Suppressor macrophage treated with lipopolysaccharide for 4 hours (primary cell): ENCODE data around the gene SHOX.
"Not testable (repeated sequence)": the region's sequence is repeated elsewhere in the genome, so short reads cannot be mapped to it uniquely, and the experiment has no call there.

ENCODE experiments used
- DNase-seq: peaks from one replicate; pipeline ENCODE4 v3.0.0-alpha.2; 2020

The SHOX gene

DNA sequence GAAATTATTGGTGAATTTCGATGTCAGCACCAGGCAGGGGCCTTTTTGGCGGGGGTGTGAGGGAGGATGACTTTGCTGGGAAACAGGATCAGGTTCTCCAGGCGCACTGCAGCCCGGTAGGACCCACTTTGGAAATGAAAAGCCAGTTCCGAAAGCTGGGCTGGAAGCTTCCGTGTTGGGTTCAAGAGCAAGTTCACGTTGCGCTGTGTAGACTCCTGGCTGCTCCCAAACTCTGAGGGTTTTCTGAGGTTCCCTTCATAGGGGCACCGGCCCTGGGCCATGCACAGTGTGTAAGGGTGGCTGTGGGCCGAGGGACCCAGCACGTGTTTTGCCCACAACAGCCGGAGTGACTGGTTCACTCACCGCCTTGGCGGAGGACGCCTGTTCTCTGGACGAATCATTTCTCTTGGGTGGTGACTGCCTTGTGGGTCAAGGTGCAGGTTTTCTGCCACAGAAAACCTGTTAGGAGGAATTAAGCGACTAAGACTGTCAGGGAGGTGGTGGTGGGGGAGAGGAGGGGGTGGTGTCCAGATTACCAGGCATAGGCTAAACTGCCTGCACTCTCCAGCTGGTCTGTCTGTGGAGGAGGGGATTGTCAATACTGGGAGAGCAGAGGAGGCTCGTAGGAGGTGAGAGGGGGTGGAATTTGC, 8.0 kb downstream of the SHOX start:
- DNase-seq, result no peak

DNA sequence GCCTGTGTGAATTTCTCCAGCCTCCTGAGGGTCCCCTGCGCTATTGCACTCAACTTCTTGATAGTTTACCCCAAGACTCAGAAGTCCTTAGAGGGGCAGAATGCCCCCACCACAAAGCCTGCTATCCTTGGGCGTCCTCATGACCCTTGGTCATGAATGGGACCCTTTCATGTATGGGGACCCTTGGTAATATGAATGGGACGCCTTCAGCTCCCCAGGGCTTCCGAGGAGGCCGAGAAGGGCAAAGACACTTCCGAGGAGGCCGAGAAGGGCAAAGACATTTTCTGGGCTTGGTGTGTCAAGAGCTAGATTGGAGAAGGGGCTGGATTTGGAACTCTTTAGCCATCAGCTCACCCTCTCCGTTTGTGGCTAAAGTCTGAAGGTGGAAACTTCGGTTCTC, 8.6 kb downstream of the SHOX start:
- DNase-seq, result no peak

DNA sequence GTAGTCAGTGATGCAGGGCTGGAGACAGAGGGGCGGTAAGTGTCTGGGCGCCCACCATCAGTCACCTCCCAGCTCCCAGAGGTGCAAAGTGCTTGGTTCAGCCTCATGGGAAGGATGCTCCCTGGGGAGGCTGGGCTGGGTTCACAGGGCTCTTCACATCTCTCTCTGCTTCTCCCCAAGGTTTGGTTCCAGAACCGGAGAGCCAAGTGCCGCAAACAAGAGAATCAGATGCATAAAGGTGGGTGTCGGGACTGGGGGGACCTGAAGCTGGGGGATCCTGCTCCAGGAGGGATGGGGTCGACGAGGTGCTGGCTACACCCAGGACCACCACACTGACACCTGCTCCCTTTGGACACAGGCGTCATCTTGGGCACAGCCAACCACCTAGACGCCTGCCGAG, 10.1 kb downstream of the SHOX start:
- no peak for DNase-seq

DNA sequence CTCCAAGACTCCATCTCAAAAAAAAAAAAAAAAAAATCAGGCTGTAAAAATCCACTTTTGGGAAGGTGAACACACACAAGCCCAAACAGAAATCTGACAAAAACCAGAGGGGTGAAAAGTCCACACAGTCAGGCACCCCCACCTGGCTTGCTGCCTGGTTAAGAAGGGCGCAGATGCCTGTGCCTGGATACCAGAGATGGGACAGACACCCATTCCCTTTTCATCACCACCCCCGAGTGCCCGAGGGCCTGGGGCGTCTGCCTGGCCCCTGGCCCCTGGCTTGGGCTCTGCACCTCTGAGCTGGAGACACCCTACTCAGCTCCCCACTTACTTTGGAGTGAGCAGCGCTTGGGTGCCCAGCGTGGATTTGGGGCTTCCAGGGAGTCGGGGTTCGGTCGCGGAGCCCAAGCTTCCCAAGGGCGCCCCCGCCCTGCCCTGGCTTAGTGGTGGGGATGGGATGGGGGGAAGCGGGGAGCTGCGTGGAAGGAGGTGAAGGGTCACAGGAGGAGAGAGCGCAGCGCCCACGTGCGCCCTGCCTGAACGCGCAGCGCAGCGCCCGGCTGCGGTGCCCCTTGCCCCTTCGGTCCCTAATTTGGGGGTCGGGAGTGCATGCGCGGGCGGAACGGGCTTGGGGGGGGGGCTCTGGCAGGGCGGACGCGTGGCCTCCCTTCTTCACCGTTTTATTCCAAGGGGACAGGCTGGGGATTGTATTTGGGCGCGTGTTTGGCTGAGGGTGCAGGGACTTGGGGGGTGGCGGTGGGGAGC, 11.3 kb downstream of the SHOX start:
- no peak for DNase-seq

DNA sequence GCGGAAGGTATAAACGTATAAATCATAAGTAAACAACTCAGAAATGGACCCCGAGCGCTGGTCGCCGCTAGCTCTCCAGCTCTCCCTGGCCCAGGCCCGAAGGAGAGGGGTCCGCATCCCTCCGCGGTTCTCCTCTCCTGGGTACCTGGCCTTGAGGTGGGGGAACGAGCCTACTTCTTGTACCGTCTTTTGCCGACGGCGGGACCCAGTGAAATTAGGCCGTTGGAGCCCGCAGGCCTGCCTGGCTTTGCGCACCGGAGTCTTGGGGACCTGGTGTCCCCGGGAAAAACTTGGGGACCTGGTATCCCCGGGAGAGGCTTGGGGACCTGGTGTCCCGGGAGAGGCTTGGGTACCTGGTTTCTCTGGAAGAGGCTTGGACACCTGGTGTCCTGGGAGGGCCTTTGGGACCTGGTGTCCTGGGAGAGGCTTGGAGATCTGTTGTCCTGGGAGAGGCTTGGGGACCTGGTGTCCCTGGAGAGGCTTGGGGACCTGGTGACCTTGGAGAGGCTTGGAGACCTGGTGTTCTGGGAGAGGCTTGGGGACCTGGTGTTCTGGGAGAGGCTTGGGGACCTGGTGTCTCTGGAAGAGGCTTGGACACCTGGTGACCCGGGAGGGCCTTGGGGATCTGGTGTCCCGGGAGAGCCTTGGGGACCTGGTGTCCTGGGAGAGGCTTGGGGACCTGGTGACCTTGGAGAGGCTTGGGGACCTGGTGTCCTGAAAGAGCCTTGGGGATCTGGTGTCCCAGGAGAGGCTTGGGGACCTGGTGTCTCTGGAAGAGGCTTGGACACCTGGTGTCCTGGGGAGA, 12.0 kb downstream of the SHOX start:
- DNase-seq, result no peak

DNA sequence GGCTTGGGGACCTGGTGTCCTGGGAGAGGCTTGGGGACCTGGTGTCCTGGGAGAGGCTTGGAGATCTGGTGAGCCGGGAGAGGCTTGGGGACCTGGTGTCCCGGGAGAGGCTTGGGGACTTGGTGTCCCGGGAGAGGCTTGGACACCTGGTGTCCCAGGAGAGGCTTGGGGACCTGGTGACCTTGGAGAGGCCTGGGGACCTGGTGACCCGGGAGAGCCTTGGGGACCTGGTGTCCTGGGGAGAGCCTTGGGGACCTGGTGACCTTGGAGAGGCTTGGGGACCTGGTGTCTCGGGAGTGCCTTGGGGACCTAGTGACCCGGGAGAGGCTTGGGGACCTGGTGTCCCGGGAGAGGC, 12.6 kb downstream of the SHOX start:
- DNase-seq, result no peak

DNA sequence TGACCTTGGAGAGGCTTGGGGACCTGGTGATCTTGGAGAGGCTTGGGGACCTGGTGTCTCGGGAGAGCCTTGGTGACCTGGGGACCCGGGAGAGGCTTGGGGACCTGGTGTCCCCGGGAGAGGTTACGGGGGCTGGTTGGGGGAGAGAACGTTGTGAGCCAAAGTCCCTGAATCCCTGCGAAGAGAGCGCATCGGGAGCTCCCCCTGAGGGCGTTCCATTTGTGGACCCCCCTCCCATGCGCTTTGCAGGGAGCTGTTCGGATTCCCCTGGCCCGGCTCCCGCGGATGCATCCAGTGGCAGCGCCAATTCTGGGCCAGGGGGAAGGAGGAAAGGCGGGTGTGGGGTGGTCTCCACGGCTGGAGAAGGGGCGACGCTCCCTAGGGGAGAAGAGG, 13.3 kb downstream of the SHOX start:
- DNase-seq, result no peak

DNA sequence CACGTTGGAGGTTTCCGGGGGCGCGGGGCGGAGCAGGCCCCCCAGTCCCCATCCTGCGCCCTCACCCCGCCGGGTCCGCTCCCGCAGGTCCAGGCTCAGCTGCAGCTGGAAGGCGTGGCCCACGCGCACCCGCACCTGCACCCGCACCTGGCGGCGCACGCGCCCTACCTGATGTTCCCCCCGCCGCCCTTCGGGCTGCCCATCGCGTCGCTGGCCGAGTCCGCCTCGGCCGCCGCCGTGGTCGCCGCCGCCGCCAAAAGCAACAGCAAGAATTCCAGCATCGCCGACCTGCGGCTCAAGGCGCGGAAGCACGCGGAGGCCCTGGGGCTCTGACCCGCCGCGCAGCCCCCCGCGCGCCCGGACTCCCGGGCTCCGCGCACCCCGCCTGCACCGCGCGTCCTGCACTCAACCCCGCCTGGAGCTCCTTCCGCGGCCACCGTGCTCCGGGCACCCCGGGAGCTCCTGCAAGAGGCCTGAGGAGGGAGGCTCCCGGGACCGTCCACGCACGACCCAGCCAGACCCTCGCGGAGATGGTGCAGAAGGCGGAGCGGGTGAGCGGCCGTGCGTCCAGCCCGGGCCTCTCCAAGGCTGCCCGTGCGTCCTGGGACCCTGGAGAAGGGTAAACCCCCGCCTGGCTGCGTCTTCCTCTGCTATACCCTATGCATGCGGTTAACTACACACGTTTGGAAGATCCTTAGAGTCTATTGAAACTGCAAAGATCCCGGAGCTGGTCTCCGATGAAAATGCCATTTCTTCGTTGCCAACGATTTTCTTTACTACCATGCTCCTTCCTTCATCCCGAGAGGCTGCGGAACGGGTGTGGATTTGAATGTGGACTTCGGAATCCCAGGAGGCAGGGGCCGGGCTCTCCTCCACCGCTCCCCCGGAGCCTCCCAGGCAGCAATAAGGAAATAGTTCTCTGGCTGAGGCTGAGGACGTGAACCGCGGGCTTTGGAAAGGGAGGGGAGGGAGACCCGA, 14.0 kb downstream of the SHOX start:
- DNase-seq, result no peak

DNA sequence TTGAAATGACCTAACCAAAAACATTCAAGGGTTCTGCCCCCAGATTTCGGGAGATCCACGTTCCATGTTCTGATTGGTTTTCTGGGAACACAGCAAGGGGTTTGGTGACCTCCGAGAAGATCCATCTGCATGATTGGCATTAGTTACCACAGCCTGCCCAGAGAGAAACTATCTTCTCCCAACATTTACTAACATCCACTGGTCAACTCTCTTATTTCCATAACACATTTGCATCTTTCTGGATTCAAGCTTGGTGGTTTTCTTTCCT, 15.6 kb downstream of the SHOX start:
- no peak for DNase-seq

DNA sequence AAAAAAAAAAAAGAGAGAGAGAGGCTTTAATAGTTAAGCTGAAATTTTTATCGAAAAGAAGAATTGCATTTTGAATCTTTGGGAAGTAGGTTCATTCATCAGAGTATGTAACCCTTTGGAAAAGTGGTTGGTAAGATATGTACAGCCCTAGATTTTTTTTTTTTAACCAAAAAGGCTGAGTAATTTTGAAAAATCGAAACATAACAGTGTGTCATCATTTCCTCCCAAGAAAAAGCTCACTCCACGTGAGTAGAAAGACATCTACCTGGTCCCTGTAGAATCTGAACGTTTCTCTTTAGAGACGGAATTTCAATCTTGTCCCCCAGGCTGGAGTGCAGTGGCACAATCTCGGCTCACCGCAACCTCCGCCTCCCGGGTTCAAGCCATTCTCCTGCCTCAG, 16.2 kb downstream of the SHOX start:
- DNase-seq, result no peak

DNA sequence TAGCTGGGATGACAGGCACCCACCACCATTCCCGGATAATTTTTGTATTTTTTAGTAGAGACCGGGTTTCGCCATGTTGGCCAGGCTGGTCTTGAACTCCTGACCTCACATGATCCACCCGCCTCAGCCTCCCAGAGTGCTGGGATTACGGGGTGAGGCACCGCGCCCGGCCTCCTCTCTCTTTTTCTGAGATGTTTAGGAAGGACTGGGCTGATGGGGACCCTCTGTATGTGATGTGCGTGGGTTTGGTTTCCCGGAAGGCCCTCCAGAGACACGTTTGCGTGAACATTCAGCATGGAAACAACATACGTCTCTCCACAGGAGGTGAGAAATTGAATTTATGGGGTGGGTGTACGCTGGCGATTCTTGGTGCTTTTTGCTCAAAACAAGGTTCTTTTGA, 18.6 kb downstream of the SHOX start:
- no peak for DNase-seq

DNA sequence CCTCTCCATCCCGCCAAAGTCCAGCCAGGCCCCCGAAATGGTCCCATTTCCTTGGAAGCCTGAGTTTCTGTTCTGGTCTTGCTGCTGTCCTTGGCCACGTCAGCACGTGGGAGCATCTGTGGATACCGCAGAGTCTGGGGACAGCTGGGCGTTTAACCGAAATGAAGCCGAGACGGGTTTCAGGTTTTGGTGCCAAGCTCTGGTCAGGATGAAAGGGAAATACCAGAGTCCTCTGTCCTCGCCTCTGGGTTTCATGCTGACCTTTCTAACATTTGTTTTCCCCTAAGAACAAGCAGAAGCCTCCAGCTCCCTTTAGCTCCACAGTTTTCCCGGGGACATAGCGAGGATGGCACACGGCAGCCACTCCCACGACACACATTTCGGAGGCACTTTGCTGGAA, 19.7 kb downstream of the SHOX start:
- no peak for DNase-seq

DNA sequence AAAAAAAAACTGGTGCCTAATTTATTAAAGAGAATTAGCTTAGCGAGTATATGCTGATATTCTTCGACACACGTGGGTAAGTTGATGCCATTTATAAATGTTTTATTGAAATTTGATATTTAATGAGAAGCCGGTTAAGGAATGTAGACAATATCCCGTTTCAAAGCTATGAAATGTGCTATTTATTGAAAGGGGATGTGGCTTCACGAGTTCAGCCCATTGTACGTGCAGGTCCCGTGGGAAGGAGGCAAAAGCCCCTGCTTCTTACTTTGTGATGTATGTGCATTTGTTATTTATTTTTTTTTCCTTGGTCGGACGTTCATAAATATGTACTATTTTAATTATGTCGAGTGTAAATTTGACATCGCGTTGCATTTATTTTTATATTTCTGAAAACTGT, 20.2 kb downstream of the SHOX start:
- no peak for DNase-seq

DNA sequence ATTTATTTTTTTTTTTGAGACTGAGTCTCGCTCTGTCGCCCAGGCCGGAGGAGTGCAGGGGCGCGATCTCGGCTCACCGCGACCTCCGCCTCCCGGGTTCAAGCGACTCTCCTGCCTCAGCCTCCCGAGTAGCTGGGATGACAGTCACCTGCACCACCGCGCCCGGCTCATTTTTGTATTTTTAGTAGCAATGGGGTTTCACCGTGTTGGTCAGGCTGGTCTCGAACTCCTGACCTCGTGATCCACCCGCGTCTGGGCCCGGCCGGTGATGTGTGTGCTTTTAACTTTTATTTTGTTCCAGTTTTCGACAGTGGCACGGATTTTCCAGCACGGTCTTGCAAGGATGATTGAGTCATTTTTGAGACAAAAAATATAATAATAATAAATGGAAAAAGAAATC, 21.3 kb downstream of the SHOX start:
- not testable (repeated sequence) for DNase-seq

DNA sequence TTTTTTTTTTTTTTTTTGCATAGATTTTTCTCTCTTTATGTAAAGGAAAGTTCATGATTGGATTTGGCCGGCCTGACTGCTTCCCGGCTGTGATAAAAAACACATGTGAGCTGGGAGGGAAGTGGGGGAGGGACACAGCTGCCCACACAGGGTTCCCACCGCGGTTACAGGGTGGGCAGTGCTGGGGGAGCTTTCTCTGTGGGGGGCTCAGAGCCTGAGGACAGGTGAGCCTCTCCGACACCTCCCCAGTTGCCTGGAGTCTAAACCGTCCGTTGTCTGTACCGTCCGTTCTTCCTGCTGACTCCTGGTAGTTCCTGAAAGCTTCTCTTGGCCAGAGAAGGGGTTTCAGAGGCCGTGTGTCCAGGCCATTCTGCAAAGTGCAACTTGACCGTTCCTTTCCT, 21.8 kb downstream of the SHOX start:
- no peak for DNase-seq

DNA sequence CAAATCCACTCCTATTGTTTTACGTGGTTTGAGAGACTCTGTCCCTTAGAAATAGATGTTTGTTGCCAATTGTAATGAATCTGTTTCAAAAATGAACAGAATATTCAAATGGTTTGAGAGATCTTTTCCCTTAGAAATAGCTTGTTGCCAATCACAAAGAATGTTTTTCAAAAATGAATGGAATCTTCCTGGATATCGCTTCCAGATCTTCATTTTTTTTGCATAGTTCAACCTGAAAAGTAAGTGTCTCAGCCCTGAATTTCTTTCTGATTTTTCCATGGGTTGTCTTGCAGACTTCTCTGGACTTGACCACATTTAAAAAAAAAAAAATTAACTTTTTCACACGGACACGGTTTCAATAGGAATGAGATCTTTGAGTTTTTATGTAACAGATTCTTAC, 22.7 kb downstream of the SHOX start:
- DNase-seq, result no peak

DNA sequence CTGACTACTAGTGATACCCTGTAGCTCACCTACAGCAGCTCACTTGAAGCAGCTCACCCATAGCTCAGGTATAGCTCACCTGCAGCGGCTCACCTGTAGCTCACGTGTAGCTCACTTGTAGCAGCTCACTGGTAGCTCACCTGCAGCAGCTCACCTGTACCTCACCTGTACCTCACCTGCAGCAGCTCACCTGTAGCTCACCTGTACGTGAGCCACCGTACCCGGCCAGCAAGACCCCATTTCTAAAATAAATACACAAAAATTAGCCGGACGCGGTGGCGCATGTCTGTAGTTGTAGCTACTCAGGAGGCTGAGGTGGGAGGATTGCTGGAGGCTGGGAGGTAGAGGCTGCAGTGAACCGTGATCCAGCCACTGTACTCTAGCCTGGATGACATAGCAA, 30.6 kb downstream of the SHOX start:
- no peak for DNase-seq

DNA sequence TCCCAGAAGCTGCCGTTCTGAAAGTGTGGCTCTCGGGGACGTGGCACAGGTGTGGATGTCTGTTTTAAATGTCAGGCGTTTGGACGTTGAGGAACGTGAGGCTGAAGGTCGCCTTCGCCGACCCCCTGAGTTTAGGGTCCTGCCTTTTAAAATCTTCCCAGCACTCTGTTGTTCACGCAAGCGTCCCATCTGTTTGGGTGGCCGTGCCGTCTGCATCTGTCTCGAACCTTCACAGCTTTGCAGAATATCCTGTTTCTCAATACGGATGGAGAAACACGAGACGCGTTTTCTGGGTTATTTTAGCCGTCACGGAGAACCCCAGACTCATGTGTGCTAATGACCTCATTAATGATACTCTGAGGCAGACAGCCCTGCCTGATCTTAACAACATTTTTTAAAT, 31.5 kb downstream of the SHOX start:
- no peak for DNase-seq

DNA sequence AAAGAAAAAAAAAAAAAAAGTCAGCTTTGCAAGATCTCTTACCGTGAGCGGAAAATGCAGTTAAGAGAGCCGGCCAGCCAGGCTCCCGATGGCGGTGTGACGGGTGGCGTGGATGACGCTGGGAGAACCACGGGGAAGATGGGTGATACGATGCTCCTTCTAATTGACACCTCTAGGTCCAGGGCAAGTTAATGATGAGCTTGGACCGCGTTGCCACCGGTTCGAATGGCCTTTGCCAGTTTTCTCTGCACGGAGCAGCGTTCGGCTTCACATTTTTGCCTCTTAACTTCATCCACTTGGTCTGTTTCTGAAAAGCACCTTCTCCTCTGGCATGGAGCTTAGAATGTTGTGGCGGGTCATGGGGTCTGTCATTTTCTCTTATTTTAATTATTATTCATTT, 33.2 kb downstream of the SHOX start:
- no peak for DNase-seq

DNA sequence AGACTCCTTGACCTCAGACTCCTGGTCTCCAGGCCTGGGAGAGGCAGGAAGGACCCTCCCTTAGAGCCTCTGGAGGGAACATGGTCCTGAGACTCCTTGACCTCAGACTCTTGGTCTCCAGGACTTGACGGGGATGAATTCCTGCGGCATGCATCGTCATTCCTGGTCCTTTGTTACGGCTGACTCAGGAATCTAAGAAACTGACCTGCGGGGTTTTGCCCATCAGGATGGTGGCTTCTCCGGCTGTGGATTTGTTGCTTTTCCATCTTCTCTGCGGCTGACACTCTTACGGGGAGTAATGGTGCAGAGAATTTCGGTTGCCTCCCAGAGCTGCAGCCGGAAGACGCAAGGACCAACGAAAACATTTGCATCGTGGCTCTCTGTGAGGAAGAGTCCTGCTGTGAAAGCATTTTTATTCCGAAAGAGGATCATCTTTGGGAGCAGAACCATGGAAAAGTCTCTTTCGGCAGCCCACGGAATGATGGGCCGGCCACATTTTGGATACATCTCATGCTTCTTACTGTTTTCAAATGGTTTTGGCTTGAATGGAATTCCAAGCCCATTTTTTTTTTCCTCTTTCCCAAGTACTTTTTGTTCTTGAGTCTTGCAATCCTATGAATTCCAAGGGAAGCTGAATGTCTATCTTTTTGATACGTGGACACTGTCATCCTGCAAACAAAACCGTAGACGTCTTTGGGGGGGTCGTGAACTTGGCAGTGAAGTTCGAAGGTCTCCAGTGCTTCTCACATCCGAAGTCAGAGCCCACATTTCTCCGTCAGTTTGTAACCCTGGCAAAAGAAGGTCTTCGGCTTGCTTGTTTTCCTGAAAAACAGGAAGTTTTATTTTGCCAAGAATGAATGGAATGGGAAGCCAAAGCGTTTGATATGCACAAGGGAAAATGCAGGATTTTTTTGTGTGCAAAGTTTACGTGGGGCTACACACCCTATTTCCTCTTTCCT, 36.5 kb downstream of the SHOX start:
- DNase-seq, result no peak

DNA sequence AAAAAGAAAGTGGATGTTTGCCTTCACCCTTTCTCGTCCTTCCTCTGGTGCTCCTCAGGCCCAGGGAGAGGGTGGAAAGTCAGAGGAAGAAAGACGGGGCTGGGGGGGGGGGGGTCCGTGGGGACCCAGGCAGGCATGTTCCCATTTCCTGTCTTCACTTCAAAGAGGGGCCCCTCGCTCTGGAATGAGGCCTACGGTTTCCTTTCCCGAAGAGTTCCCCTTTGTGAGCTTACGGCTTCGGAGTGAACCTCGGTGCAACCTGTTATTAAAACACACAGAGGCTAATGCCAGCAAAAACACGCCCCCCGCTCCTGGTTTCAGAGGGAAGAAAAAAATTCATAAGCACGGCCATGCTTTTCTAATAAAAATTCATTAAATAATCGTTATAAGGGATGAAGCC, 40.1 kb downstream of the SHOX start:
- no peak for DNase-seq

DNA sequence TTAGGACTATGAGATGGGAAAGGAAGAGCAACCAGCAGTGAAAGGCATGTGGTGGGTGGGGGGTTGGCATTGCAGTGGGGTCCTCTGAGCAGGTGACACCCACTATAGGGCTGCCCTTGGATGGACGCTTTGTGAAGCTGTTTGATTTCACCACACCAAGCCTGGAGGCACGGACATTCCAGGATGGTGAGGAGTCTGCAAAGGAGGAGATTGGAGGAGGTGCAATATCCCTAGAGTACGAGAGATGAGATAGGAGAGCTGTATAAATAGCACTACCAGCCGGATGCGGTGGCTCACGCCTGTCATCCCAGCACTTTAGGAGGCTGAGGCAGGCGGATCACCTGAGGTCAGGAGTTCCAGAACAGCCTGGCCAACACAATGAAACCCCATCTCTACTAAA, 42.3 kb downstream of the SHOX start:
- no peak for DNase-seq
